Brain microvascular endothelial cell (primary cell): Measurements from ENCODE around the gene ZPBP.

Source experiments
- DNase-seq: peaks from one replicate; pipeline ENCODE4 v3.0.0-alpha.2; 2020
- H3K27ac ChIP-seq: fragments of 250-450 bp; sonication (Bioruptor Pico); 2 replicates; pipeline ENCODE4 v1.5.1; 2020; ENCODE audit warnings: mild to moderate bottlenecking, moderate library complexity
- H3K27me3 ChIP-seq: fragments of 250-450 bp; sonication (Bioruptor Pico); replicated peaks from 2 replicates; pipeline ENCODE4 v1.5.1; 2020; ENCODE audit warnings: mild to moderate bottlenecking
- H3K36me3 ChIP-seq: fragments of 250-450 bp; sonication (Bioruptor Pico); replicated peaks from 2 replicates; pipeline ENCODE4 v1.5.1; 2020; ENCODE audit warnings: mild to moderate bottlenecking
- H3K4me3 ChIP-seq: 2 replicates; pipeline ENCODE4 v1.5.1; 2011; ENCODE audit warnings: low read depth, mild to moderate bottlenecking, control low read depth, low read length, moderate library complexity
- CTCF ChIP-seq: IDR thresholded peaks from 2 replicates; pipeline ENCODE4 v1.5.1; 2011; ENCODE audit warnings: low read depth, mild to moderate bottlenecking, moderate library complexity, low read length, control low read depth, inconsistent platforms; ENCODE audit errors: missing control alignments
- in situ Hi-C: cut with HindIII; loops from 2 replicates; pipeline ENCODE4 v1.10.0; 2017; ENCODE audit warnings: low sequenced_read_pairs, low pct_ligation_motif_present

The ZPBP gene

GRCh38 chr7:50092579-50093491 lies at the start of gene ZPBP:
Gene ZPBP, minus strand, starts transcription at chr7:50093246. Its CDS starts 52 bp downstream, at chr7:50093194.
- TF ChIP-seq CTCF = peak; percentile 54
- in situ Hi-C loops = no loop called here
- H3K36me3 ChIP-seq = no peaks in the 10 kb centered on the region
- peak; percentile 35 for DNase-seq
- no peaks in the 10 kb centered on the region for H3K27me3 ChIP-seq
- peak within 1 kb of the TSS; percentile 3 for H3K4me3 ChIP-seq
- H3K27ac ChIP-seq = no peak within 1 kb of the TSS

- Histone ChIP-seq H3K27me3 (no peaks in the 10 kb centered on the region), H3K4me3 (no peak overlapping the region), H3K36me3 (no peaks in the 10 kb centered on the region), H3K27ac (no peak overlapping the region)
- peak; percentile 17 for DNase-seq
- peak; percentile 59 for TF ChIP-seq CTCF
- in situ Hi-C loops = no loop called here
Measured at GRCh38 chr7:50142425-50143017, 49.5 kb upstream of the ZPBP start.

- in situ Hi-C loops = no loop called here
- TF ChIP-seq CTCF = no peak
- H3K4me3 ChIP-seq = no peak overlapping the region
- no peaks in the 10 kb centered on the region for H3K36me3 ChIP-seq
- no peak overlapping the region for H3K27ac ChIP-seq
- no peak for DNase-seq
- no peaks in the 10 kb centered on the region for H3K27me3 ChIP-seq
Measured at GRCh38 chr7:50141854-50142253, 48.8 kb upstream of the ZPBP start.

- no peak for TF ChIP-seq CTCF
Measured at GRCh38 chr7:50141131-50141530, 48.1 kb upstream of the ZPBP start.

GRCh38 chr7:50140688-50141087 lies 47.6 kb upstream of the ZPBP start:
- in situ Hi-C loops = no loop called here
- Histone ChIP-seq H3K27me3 (no peaks in the 10 kb centered on the region), H3K36me3 (no peaks in the 10 kb centered on the region), H3K4me3 (no peak overlapping the region), H3K27ac (no peak overlapping the region)
- TF ChIP-seq CTCF = no peak
- no peak for DNase-seq

More at GRCh38 chr7:50141131-50141530, 48.1 kb upstream of the ZPBP start:
- in situ Hi-C loops = no loop called here
- Histone ChIP-seq H3K36me3 (no peaks in the 10 kb centered on the region), H3K27ac (no peak overlapping the region), H3K27me3 (no peaks in the 10 kb centered on the region), H3K4me3 (no peak overlapping the region)
- DNase-seq = no peak
